T-helper 1 cell treated with Interleukin-12 subunit alpha and Interleukin-12 subunit beta and Interleukin-4 antibody, amounts not matched to agents 30 ng/mL and 1 ng/mL, for 36 hours (primary cell): Measurements from ENCODE around the gene SLC2A4. TPM values are rescaled to one million over a fixed set of nuclear protein-coding genes. Genes with fewer than 3 reads are reported as not detected.

Source experiments
- intact Hi-C: fragments of 100-400 bp; cut with micrococcal nuclease; formaldehyde crosslinking; loops from one replicate; pipeline ENCODE4 v1.15.1; 2024
- total RNA-seq: library from RNA; stranded (reverse); gene quantifications from 2 replicates; pipeline ENCODE4 v1.2.3, GENCODE V29; 2022

Gene SLC2A4
- total RNA-seq, 1 donor from 2014 or later, result 0.12 TPM

DNA sequence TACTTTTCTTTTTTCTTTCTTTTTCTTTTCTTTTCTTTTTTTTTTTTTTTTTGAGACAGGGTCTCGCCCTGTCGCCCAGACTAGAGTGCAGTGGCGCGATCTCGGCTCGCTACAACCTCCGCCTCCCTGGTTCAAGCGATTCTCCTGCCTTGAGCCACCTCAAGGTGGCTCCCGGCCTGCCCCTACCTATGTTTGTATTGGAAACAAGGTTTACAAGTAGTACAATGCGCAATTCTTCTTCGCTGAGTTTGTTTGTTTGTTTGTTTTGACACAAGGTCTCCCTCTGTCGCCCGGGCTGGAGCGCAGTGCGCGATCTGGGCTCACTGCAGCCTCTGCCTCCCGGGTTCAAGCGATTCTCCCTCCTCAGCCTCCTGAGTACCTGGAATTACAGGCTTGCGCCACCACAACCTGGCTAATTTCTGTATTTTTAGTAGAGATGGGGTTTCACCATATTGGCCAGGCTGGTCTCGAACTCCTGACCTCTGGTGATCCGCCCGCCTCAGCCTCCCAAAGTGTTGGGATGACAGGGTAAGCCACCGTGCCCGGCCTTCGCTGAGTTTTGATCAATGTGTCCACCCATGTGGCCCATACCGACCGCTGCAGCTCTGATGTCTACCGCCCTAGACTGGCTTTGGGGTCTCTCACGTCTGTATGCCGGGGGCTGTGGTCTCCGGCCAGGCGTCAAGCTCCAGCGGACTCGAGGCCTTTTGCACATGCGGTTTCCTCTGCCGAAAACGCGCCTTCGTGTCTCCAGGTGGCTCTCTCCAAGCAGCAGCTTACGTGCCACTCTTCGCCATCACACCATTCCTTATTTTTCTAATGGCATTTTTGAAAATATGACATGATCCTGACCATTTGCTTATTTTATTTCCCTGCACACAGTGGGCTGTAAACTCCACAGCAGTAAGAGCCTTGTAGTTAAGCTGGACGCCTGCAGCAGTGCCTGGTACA, 14.0 kb downstream of the SLC2A4 start:
- intact Hi-C loops, result loop anchor here (1.0 to 10.0 kb wide), 5 partner anchors 15 to 250 kb away; partner anchors contain the start of gene ELP5

DNA sequence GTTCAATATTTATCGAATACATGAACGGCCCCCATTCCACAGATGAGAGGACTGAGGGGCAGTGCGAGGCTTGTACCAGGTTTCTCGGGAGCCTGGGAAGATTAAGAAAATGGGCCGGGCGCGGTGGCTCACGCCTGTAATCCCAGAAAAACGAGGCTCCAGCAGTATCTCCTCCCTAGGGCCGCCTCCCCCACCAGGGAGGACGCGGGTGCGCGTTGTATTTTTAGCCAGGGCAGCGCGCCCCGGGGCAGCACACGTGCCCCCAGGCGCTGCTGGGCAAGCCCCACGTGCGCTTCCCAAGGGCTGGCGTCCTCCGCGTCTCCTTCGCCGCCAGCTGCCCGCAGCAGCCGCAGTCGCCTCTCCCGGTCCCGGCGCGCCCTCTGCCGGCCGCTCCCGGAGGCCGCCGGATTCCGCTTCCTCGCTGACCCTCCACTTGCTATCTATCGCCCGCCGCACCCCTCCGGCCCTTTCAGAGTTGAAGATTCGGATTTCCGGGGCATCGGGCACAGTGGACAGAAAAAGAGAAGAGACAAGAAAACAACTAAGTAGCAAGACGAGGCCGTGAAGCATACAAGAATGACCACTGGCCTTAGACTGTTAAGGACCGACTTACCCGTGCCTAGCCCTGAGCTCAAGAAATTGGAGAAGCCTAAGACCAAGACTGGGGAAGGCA, 14.8 kb downstream of the SLC2A4 start:
- intact Hi-C loops, result loop anchor here (1.0 to 10.0 kb wide), 5 partner anchors 16 to 251 kb away; partner anchors contain the start of gene ELP5

DNA sequence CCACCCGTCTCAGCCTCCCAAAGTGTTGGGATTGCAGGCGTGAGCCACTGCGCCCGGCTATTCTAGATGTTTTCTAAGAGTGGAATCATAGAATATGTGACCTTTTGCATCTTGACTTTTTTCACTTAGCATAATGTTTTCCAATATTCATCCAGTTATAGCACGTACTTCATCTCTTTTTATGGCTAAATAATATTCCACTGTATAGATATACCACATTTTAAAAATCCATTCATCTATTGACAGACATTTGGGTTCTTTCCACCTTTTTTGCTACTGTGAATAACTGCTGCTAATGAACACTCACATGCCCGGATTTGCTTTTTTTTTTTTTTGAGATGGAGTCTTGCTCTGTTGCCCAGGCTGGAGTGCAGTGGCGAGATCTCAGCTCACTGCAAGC, 22.7 kb downstream of the SLC2A4 start:
- intact Hi-C loops, result loop anchor here (10.0 kb wide), 1 partner anchor 659 kb away; the partner anchor contains the start of genes KIAA0753 and TXNDC17

DNA sequence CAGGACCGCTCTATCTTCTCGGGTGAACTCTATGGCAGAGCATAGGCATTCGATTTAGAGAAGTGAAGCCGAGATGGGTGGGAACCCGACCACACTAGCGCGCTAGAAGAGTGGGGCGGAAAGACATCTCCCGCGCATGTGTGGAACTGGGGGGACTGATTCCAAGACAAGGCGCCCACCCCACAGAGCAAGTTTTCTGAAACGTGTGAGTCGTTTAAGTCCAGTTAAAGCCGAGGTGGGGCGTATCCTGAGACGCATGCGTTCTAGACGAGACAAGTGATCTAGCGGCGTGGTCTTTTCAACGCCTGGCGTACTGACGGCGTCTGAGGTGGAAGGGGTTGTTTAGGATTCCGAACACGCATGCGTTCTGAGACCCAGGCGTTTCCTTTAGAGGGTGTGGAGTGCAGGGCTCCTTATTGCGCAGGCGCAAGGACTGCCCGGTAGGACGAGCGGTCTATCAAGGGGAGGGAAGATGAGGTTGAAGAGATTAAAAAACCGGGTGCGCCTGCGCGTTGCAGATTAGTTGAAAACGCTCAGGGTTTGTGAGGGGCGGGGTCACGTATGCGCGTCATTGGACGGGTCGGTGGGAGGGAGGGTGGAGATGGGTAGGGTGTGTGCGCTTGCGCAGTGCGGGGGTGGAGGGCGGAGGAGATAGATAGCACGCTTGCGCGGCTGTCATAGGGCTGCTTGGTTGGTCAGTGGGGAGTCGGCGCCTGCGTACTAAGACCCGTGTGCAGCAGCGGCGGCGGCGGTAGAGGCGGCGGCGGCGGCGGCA, 25.6 kb downstream of the SLC2A4 start, which contains the start of gene EIF5A:
EIF5A (plus strand) TSS at position 718 of the 775 bp plus-strand sequence. CDS start 2,008 bp downstream, outside the sequence.
- intact Hi-C loops, result loop anchor here (1.0 to 10.0 kb wide), 22 partner anchors 8 to 1820 kb away; partner anchors contain the start of genes ATP1B2, DERL2, DVL2 and ELP5

DNA sequence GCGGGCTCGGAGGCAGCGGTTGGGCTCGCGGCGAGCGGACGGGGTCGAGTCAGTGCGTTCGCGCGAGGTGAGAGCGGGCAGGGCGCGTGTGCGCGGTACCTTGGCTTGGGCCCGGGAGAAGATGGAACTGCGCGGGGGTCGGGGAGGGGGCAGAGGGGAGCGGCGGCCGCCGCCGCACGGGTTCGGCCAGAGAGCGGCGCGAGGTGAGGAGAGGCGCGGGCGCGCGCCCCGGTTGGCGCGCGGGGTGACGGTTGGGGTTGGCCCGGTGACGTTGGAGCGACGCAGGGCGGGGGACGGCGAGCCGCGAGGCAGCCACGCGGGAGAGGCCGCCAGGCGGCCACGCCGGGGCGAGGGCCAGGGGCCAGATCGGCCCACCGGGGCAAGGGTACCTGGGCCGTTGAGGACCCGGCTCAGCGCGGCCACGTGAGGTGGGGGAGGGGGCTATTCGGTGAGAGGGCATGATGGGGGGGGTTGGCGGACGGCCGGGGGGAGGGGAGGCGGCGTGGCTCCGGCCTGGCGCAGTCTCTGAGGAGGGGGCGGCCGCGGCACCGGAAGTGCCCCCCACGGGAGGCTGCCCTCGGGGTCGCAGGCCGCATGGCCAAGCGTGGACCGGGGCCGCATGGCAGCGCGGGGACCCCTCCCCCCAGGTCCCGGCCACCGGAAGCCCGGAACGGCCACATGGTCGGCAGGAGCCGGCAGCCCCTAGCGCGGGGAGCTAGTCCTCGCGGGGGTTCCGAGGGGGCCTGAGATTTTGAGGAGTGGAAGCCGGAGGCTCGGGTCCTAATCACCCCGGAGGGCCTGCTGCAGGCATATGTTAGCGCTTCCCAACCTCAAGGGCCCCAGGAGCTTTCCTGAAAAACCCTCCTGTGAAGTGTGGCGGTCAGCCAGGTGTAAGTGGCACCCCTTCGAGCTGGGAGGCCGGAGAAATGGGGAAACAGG, 26.4 kb downstream of the SLC2A4 start:
- intact Hi-C loops, result loop anchor here (1.0 to 10.0 kb wide), 22 partner anchors 7 to 1821 kb away; partner anchors contain the start of genes ATP1B2, DERL2, DVL2 and ELP5

DNA sequence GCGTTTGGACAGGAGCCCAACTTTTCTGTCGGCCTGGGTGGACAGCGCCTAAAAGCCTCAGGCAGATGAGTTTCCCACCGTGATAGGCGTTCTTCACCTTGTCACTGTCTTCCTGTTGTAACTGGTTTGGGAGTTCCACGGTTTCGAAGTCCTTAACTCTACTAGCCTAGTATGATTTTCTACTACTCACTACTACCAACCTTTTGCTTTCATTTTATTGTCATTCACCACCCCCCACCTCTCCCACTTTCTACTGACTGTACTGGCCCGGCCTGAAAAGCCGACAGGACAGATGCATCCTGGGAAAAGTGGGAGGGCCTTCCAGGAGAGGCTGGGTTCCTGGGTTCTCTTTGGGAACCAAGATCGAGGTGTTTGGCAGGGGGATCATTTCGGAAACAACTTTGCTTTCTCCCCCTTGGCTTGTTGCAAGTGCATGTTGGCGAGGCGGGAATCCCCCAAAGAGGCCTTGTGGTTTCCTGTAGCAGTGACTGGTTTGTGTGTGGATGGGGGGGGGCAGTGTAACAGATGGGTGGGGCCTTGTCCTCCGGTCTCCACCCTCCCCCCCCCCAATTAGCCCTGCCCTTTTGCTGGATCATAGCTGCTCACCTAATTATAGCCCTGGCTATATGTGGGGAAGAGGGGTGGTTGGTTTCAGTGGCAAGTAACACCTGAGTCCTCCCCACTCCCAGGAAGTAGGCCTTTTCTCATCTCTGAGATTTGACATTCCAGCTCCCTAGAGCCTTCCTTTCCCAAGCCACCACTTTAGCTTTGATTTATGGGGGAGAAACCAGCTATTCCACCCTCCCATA, 27.3 kb downstream of the SLC2A4 start:
- intact Hi-C loops, result loop anchor here (1.0 to 10.0 kb wide), 4 partner anchors 27 to 1822 kb away; partner anchors contain the start of genes ACAP1, DERL2, KIAA0753 and MIS12

DNA sequence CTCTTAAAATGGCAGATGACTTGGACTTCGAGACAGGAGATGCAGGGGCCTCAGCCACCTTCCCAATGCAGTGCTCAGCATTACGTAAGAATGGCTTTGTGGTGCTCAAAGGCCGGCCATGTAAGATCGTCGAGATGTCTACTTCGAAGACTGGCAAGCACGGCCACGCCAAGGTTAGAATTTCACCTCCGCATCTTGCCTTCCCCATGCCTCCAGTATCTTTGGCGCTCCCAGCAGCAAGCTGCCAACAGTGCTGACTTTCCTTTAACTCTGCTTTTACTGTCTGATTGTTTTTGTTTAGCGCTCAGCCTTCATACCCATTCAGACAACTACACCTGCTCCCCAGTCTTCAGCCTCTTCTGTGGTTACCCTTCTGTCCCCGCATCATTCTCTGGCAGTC, 28.1 kb downstream of the SLC2A4 start:
- intact Hi-C loops, result loop anchor here (1.0 to 10.0 kb wide), 4 partner anchors 27 to 1822 kb away; partner anchors contain the start of genes ACAP1, DERL2, KIAA0753 and MIS12

DNA sequence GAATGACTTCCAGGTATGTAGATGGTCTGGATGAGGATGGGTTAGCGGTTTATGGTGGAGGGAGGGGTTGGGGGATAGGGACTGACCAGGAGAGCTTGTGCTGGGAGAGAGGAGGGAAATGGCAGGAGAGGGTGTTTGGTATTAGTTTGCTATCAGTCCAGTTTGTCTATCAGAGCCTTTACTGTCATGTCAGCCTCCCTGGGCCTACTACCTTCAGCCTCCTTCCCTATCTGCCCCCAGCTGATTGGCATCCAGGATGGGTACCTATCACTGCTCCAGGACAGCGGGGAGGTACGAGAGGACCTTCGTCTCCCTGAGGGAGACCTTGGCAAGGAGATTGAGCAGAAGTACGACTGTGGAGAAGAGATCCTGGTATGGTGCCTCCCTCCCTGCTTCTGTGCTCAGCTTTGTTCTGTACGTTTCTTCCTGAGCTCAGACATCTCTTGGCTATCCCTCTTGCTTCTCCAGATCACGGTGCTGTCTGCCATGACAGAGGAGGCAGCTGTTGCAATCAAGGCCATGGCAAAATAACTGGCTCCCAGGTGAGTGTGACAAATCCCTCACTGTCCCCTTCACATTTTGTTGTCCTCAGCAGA, 29.7 kb downstream of the SLC2A4 start:
- intact Hi-C loops, result no loop called here

DNA sequence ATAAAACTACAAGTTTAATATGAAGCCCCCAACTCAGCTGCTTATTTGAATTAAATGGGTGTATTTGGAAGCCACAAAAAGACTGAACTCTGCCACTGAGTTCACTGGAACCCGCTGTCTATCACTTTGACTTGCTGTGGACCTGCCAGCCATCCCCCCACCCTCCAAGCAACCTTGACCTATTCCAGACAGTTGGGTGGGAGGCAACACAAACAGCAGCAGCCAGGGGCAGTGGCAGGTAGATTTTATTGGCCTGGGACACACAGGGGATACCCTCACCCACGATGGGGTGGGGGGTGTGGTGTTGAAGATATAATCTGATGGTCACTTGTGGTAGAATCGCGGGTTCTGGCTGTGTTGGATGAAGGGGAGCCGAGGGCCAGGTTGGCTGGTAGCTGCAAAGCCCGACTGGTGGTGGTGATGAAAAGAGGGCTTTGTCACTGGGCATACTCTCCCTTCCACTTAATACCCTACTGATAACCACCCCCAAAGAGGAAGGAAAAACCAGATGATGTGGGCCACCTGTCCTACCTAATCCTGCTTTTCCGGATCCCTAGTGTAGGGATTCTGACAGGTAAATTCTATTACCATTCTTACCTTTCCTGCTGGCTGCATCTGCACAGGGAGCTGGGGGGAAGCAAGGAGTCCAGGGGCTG, 31.0 kb downstream of the SLC2A4 start:
- intact Hi-C loops, result no loop called here

DNA sequence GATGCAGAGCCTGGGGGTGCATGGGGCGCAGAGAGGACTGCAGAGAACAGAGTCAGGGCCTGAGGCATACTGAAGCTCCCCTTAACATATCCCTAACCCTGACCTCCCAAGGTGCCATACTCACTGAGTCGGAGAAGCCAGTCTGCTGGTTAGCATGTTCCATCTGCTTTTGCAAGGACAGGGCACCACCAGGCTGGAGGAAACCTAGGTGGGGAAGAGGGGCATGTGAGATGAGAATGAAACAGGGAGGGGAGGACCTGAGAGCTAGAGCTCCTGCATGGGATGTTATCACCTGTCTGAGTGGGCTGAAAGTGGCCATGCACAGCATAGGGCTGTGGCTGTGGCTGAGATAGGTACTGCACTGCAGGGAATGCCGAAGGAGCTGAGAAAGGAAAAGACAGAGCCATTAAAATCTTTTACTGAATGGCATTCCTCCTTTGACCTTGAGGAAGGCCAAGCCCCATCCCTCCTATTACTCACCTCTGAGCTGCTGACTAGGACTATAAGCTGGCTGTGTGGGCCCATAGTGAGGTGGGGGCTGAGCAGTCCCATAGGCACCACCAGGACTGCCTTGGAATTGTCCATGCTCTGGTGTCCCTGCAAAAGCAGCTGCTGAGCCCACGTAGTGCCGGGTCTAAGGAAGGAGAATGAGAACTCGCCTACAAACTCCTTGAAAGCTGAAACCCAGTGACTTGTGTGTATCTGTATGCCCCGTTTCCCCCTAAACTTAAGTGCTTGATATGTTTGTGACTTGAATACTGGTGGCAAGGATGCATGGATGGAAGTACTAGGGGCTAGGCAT, 31.8 kb downstream of the SLC2A4 start:
- intact Hi-C loops, result no loop called here

DNA sequence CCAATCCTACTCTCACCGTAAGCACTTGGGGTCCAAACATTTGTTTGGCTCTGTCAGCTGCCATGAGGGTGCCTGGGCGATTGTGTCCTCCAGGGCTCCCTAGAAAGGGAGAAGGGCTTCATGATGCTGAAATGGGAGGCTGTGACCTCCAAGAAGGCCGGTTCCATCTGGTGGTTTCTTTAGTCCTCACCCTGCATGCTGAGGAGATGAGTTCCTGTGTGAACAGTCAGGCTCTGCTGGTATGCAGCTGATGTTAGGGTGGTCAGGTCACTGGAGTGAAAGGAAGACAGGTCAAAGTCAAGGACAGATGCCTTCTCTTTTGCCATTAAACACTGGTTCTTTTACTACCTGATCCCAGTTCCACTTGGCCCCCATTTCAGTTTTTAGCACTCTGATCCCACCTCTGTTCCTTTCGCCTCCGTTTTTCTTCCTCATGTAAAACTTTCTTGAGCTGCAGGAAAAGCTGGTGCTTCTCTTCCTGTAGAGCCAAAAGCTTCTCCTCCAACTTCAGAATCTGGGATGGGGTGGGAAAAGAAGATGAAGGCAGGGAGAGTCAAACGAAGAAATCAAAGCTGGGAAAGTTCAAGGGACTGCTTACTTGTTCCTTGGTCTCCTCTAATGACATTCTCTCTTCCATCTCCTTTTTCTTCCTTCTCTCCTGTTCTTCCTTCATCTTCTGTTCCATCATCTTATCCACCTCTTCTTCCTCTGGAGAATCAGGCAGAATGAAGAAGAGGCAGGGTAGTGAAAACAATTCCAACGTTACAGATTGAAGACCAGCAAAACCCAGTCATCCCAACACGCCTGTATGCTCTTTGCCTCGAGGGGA, 32.6 kb downstream of the SLC2A4 start:
- intact Hi-C loops, result no loop called here

DNA sequence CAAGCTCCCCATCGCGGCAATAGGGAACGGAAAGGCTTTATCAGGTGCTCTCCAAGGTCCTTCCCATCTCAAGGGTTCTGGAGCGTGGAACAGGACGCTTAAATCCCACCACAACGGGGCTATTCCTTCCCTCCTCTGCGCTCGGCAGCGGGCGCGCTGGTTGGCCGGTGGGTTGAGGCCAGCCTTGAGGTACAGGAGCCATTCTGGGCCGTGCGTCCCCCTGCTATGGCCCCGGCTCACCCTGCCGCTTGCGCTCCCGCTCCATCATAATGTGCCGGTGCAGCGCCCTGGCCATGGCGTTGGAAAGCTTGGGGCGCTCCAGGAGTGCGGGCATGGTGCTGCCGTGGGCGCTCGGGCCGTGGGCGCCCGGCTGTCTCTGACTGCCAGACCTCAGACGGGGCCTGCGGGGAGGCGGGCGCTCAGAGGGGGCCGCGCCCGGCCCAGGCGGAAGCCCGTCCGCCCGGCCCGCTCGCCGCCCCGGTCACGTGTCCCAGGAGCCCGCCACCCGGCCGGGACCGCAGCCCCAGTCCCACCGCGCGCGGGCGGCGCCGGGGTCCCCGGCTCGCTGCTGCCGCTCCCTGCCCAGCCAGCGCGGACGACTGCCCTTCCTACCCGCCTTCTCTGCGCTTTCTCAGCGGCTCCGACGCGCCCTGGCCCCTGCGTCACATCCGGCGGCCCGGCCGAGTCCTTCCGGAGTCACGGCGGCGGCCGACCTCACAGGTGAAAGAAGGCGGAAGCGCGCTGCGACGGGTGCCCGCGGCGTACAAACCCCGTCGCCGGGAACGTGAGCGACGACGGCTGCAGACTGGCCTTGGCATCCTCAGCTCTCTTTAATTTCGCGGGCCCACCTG, 33.4 kb downstream of the SLC2A4 start, which contains the start of gene GPS2:
GPS2 (minus strand) TSS at position 642 of the 851 bp plus-strand sequence; CDS start at position 334, 308 bp downstream.
- intact Hi-C loops, result loop anchor here (1.0 kb wide), 2 partner anchors 8 to 14 kb away; partner anchors contain the start of genes EIF5A and NEURL4

DNA sequence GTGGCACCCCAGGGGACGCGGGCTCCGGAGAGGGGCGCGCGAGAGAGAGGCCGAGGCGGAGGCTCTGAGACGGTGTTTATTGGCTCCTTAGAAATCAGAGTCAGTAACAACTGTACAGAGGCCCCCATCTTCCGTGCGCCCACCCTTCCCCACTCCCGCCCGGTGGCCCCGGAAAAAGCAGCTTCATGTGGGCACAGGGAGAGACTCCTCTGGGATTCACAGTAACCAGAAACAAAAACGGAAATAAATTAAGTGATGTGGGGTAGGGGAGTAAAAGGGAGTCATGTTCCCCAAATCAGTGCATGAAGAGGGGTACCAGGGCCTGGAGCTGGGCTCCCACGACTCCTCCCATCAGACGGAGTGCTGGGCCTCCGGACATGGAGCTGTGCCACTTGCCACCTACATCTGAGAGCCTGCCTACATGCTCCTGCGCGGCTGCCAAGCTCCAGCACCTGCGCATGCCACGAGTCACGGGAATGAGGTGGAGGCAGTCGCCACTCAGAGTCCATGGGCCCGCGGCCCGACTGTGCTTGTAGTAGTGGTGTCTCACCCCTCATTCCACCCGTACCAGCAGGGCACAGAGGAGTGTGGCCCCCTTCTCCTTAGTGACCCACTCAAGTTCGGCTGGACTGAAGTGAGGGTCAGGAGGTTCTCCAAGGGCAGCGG, 34.2 kb downstream of the SLC2A4 start:
- intact Hi-C loops, result loop anchor here (1.0 kb wide), 2 partner anchors 8 to 14 kb away; partner anchors contain the start of genes EIF5A and NEURL4

DNA sequence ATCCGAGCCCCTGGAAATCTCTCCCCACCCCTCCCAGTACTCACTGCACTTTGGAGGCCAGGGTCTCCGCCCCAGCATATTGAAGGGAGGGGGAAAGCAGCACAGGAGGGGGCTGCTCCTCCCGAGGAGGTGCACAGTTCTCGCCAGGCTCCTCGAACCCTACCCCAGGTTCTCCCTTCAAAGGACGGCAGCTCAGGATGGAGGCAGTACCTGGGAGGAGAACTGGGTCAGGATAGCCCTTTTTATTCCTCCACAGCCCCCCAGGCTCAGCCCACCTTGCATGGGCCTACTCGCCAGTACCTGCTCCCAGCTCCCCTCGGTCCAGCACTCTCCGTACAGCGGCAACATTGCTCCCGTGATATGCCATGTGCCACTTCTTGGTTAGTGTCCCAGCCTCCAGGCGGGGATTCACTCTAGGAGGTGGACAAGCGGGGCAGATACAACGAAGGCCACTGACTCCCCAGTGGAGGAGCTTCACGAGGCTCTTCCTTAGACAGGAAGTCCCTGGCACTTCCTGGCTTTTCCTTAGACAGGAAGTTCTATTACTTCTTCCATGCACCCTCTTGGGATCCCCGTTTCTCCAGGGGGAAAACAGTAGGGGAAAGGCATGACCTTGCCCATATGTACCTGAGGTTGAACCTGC, 35.8 kb downstream of the SLC2A4 start:
- intact Hi-C loops, result no loop called here
